ENCODE data around the gene GPR3.
"Not testable (repeated sequence)": the region's sequence is repeated elsewhere in the genome, so short reads cannot be mapped to it uniquely, and the experiment has no call there.

The GPR3 gene

GRCh38 chr1:27430903-27431600, 38.6 kb downstream of the GPR3 start:
- no peak for DNase-seq

- DNase-seq = no peak
These were observed 39.1 kb downstream of the GPR3 start for GRCh38 chr1:27431601-27431940.

GRCh38 chr1:27432725-27433124, 40.3 kb downstream of the GPR3 start:
- DNase-seq = not testable (repeated sequence)

GRCh38 chr1:27433706-27434105, 41.3 kb downstream of the GPR3 start:
- no peak for DNase-seq

GRCh38 chr1:27435566-27436203, 43.3 kb downstream of the GPR3 start:
- no peak for DNase-seq

- no peak for DNase-seq
These were observed 44.1 kb downstream of the GPR3 start for GRCh38 chr1:27436204-27437159.

- DNase-seq = no peak
These were observed 46.2 kb downstream of the GPR3 start for GRCh38 chr1:27438621-27439061.

- DNase-seq = no peak
These were observed 46.7 kb downstream of the GPR3 start for GRCh38 chr1:27439150-27439549.

GRCh38 chr1:27444632-27445031, 52.2 kb downstream of the GPR3 start:
- DNase-seq = no peak
